Neural progenitor cell (in vitro differentiated cells): ENCODE results near the gene CFAP299. TPM values are rescaled to one million over a fixed set of nuclear protein-coding genes. Genes with fewer than 3 reads are reported as not detected.
"Not testable (repeated sequence)": the region's sequence is repeated elsewhere in the genome, so short reads cannot be mapped to it uniquely, and the experiment has no call there.

Source experiments
- DNase-seq: peaks from one replicate; pipeline ENCODE4 v3.0.0-alpha.2; 2016; ENCODE audit warnings: low spot score
- H2AFZ ChIP-seq: fragments of 200-600 bp; sonication (generic); replicated peaks from 2 replicates; pipeline ENCODE4 v1.6.1; 2016; ENCODE audit warnings: antibody characterized with exemption
- H3F3A ChIP-seq: fragments of 200-600 bp; sonication (generic); 2 replicates; pipeline ENCODE4 v1.6.1; 2016; ENCODE audit warnings: antibody characterized with exemption, low read depth
- H3K27ac ChIP-seq: fragments of 200-600 bp; sonication (generic); 2 replicates; pipeline ENCODE4 v1.5.1; 2016; ENCODE audit warnings: mild to moderate bottlenecking
- H3K27me3 ChIP-seq: fragments of 200-600 bp; sonication (generic); 2 replicates; pipeline ENCODE4 v1.6.1; 2016; ENCODE audit warnings: mild to moderate bottlenecking, moderate library complexity
- H3K36me3 ChIP-seq: fragments of 200-600 bp; sonication (generic); 2 replicates; pipeline ENCODE4 v1.5.1; 2016
- H3K4me1 ChIP-seq: fragments of 200-600 bp; sonication (generic); 2 replicates; pipeline ENCODE4 v1.6.1; 2016; ENCODE audit warnings: mixed run types
- H3K4me2 ChIP-seq: fragments of 200-600 bp; sonication (generic); 2 replicates; pipeline ENCODE4 v1.6.1; 2016
- H3K4me3 ChIP-seq: fragments of 200-600 bp; sonication (generic); 2 replicates; pipeline ENCODE4 v1.5.1; 2016
- H3K79me2 ChIP-seq: fragments of 200-600 bp; sonication (generic); 2 replicates; pipeline ENCODE4 v1.6.1; 2016; ENCODE audit warnings: low read depth
- H3K9ac ChIP-seq: fragments of 200-600 bp; sonication (generic); 2 replicates; pipeline ENCODE4 v1.6.1; 2016
- H3K9me3 ChIP-seq: fragments of 200-600 bp; sonication (generic); 2 replicates; pipeline ENCODE4 v1.5.1; 2016; ENCODE audit warnings: low read depth
- H4K20me1 ChIP-seq: fragments of 200-600 bp; sonication (generic); 2 replicates; pipeline ENCODE4 v1.6.1; 2016; ENCODE audit warnings: low read depth
- H3K27ac Mint-ChIP-seq: 3 replicates; pipeline ENCODE4 v1.8.0; 2021; ENCODE audit warnings: mixed read lengths
- H3K27me3 Mint-ChIP-seq: 2 replicates; pipeline ENCODE4 v1.8.0; 2022; ENCODE audit warnings: low read depth, mild to moderate bottlenecking, inconsistent platforms, moderate library complexity, mixed read lengths; ENCODE audit not compliant: insufficient read depth
- H3K36me3 Mint-ChIP-seq: 3 replicates; pipeline ENCODE4 v1.8.0; 2021; ENCODE audit warnings: mixed read lengths
- H3K4me1 Mint-ChIP-seq: 3 replicates; pipeline ENCODE4 v1.8.0; 2021; ENCODE audit warnings: mixed read lengths
- H3K4me3 Mint-ChIP-seq: 3 replicates; pipeline ENCODE4 v1.8.0; 2021; ENCODE audit warnings: mild to moderate bottlenecking, moderate library complexity, mixed read lengths
- H3K9me3 Mint-ChIP-seq: 3 replicates; pipeline ENCODE4 v1.8.0; 2020; ENCODE audit warnings: mixed read lengths
- EZH2 ChIP-seq: fragments of 200-600 bp; sonication (generic); IDR thresholded peaks from 2 replicates; pipeline ENCODE4 v1.6.1; 2017; ENCODE audit warnings: antibody characterized with exemption, mild to moderate bottlenecking, moderate library complexity
- EZH2phosphoT487 ChIP-seq: fragments of 200-600 bp; sonication (generic); IDR thresholded peaks from 2 replicates; pipeline ENCODE4 v1.6.1; 2017; ENCODE audit warnings: antibody characterized with exemption
- total RNA-seq: library from RNA; depleted of rRNA; stranded (reverse); fragments of >200 nt; gene quantifications from 2 replicates; pipeline ENCODE4 v1.2.3, GENCODE V29; 2015; ENCODE audit warnings: low replicate concordance
- TF ChIP-seq, protein P1 (sequence below): fragments of 200-600 bp; sonication (generic); IDR thresholded peaks from 2 replicates; pipeline ENCODE4 v1.5.1; 2017; ENCODE audit warnings: antibody characterized with exemption, mild to moderate bottlenecking

The CFAP299 gene
- total RNA-seq, 1 donor from 2014 or later, result not detected

DNA sequence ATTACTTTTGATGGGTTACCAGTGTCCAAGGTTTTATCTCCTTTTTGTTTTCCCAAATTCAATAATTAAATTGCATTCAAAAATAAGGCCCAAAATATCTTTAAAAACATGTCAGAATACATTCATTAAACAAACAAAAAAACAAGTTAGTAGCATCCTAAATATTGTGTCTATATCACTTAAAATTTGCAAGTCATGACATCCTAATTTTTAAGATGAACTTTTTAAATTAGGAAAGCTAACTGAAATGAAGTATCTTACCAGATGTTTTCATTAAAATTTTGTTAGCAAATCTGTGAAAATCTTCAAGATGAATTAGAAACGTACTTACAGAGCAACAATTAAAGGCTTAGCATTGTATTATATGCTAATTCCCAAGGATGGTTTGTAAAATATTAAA is 962 bp upstream of the CFAP299 start:
- Histone ChIP-seq H3K4me2 (no peak overlapping the region), H3F3A (no peaks in the 10 kb centered on the region), H3K79me2 (no peaks in the 10 kb centered on the region), H2AFZ (no peak overlapping the region), H3K9ac (no peak overlapping the region), H3K27me3 (peaks cover 92% of the 10 kb centered on the region), H3K9me3 (no peaks in the 10 kb centered on the region), H3K36me3 (no peaks in the 10 kb centered on the region), H3K27ac (no peak overlapping the region), H3K4me1 (peaks cover 4% of the 10 kb centered on the region), H3K4me3 (no peak overlapping the region), H4K20me1 (peaks cover 4% of the 10 kb centered on the region)
- Mint-ChIP-seq H3K36me3 (no peaks in the 10 kb centered on the region), H3K9me3 (no peaks in the 10 kb centered on the region), H3K27me3 (peaks cover 9% of the 10 kb centered on the region), H3K4me1 (peaks cover 8% of the 10 kb centered on the region), H3K27ac (no peak overlapping the region), H3K4me3 (no peak overlapping the region)
- TF ChIP-seq EZH2 (no peak), EZH2phosphoT487 (no peak)
- TF ChIP-seq, protein P1, sequence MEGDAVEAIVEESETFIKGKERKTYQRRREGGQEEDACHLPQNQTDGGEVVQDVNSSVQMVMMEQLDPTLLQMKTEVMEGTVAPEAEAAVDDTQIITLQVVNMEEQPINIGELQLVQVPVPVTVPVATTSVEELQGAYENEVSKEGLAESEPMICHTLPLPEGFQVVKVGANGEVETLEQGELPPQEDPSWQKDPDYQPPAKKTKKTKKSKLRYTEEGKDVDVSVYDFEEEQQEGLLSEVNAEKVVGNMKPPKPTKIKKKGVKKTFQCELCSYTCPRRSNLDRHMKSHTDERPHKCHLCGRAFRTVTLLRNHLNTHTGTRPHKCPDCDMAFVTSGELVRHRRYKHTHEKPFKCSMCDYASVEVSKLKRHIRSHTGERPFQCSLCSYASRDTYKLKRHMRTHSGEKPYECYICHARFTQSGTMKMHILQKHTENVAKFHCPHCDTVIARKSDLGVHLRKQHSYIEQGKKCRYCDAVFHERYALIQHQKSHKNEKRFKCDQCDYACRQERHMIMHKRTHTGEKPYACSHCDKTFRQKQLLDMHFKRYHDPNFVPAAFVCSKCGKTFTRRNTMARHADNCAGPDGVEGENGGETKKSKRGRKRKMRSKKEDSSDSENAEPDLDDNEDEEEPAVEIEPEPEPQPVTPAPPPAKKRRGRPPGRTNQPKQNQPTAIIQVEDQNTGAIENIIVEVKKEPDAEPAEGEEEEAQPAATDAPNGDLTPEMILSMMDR, result no peak
- no peak for DNase-seq

DNA sequence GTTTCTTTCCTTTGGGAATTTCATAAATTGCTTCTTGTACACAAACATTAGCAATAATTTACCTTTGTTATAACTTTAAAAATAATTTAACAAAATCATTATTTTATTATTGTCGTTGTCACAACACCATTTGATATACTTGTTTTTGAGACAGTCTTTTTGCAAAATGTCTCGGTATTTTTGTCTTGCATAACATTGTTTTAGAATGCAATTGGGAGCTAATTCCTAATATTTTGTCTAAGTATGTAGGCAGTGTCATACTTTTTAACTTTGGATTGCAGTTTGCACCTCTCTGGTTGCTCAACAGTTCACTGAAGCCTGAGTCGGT is 340 bp upstream of the CFAP299 start:
- H3K4me2 ChIP-seq, result peak overlapping the region; percentile 82
- peaks cover 4% of the 10 kb centered on the region for H3K4me1 ChIP-seq
- H3K4me1 Mint-ChIP-seq, result peaks cover 8% of the 10 kb centered on the region
- H3K27me3 Mint-ChIP-seq, result peaks cover 13% of the 10 kb centered on the region
- peak overlapping the region; percentile 91 for H3K4me3 Mint-ChIP-seq
- no peaks in the 10 kb centered on the region for H3K9me3 Mint-ChIP-seq
- H3K27ac Mint-ChIP-seq, result no peak overlapping the region
- H3K9me3 ChIP-seq, result no peaks in the 10 kb centered on the region
- no peak overlapping the region for H3K9ac ChIP-seq
- no peaks in the 10 kb centered on the region for H3K79me2 ChIP-seq
- peaks cover 4% of the 10 kb centered on the region for H4K20me1 ChIP-seq
- peak overlapping the region; percentile 64 for H3K4me3 ChIP-seq
- H3F3A ChIP-seq, result no peaks in the 10 kb centered on the region
- no peaks in the 10 kb centered on the region for H3K36me3 ChIP-seq
- H2AFZ ChIP-seq, result peak overlapping the region; percentile 48
- peaks cover 86% of the 10 kb centered on the region for H3K27me3 ChIP-seq
- H3K36me3 Mint-ChIP-seq, result no peaks in the 10 kb centered on the region
- DNase-seq, result no peak
- TF ChIP-seq EZH2, result no peak
- TF ChIP-seq EZH2phosphoT487, result no peak
- TF ChIP-seq, protein P1, result no peak
- H3K27ac ChIP-seq, result no peak overlapping the region

- no peaks in the 10 kb centered on the region for H3F3A ChIP-seq
- H3K4me2 ChIP-seq, result peak overlapping the region; percentile 82
- no peak overlapping the region for H3K27ac Mint-ChIP-seq
- H3K9me3 ChIP-seq, result no peaks in the 10 kb centered on the region
- no peaks in the 10 kb centered on the region for H3K79me2 ChIP-seq
- H3K27me3 ChIP-seq, result peaks cover 72% of the 10 kb centered on the region
- peaks cover 4% of the 10 kb centered on the region for H3K4me1 ChIP-seq
- H3K9me3 Mint-ChIP-seq, result no peaks in the 10 kb centered on the region
- no peaks in the 10 kb centered on the region for H3K36me3 ChIP-seq
- H3K4me1 Mint-ChIP-seq, result peaks cover 8% of the 10 kb centered on the region
- peak; percentile 63 for DNase-seq
- peaks cover 4% of the 10 kb centered on the region for H4K20me1 ChIP-seq
- no peaks in the 10 kb centered on the region for H3K36me3 Mint-ChIP-seq
- H3K4me3 ChIP-seq, result peak overlapping the region; percentile 64
- no peak overlapping the region for H2AFZ ChIP-seq
- no peak overlapping the region for H3K27ac ChIP-seq
- no peak for TF ChIP-seq EZH2phosphoT487
- TF ChIP-seq, protein P1, result peak; percentile 53
- peak overlapping the region; percentile 91 for H3K4me3 Mint-ChIP-seq
- H3K9ac ChIP-seq, result no peak overlapping the region
- H3K27me3 Mint-ChIP-seq, result peaks cover 14% of the 10 kb centered on the region
Measured at GRCh38 chr4:80336582-80336981, 1.1 kb downstream of the CFAP299 start.

- Mint-ChIP-seq H3K9me3 (no peaks in the 10 kb centered on the region), H3K4me3 (no peak overlapping the region), H3K27me3 (peaks cover 18% of the 10 kb centered on the region), H3K36me3 (no peaks in the 10 kb centered on the region), H3K27ac (no peak overlapping the region), H3K4me1 (peaks cover 8% of the 10 kb centered on the region)
- H3K27ac ChIP-seq, result no peak overlapping the region
- H2AFZ ChIP-seq, result no peak overlapping the region
- no peaks in the 10 kb centered on the region for H3K9me3 ChIP-seq
- no peak for DNase-seq
- H4K20me1 ChIP-seq, result peaks cover 4% of the 10 kb centered on the region
- H3K36me3 ChIP-seq, result no peaks in the 10 kb centered on the region
- no peaks in the 10 kb centered on the region for H3F3A ChIP-seq
- H3K4me2 ChIP-seq, result no peak overlapping the region
- no peak overlapping the region for H3K4me3 ChIP-seq
- H3K79me2 ChIP-seq, result no peaks in the 10 kb centered on the region
- H3K4me1 ChIP-seq, result peaks cover 4% of the 10 kb centered on the region
- TF ChIP-seq EZH2, result no peak
- peaks cover 38% of the 10 kb centered on the region for H3K27me3 ChIP-seq
- no peak overlapping the region for H3K9ac ChIP-seq
Measured at GRCh38 chr4:80340036-80340435, 4.5 kb downstream of the CFAP299 start.

DNA sequence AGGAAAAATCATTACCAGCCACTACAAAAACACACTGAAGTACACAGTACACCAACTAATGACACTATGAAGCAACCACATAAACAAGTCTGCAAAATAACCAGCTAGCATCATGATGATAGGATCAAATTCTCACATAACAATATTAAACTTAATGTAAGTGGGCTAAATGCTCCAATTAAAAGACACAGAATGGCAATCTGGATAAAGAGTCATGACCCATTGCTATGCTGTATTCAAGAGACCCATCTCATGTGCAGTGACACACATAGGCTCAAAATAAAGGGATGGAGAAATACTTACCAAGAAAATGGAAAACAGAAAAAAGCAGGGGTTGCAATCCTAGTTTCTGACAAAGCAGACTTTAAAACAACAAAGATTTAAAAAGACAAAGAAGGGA is 7.2 kb downstream of the CFAP299 start:
- not testable (repeated sequence) for H3K4me3 ChIP-seq, H3K4me3 Mint-ChIP-seq, H3F3A ChIP-seq, H3K4me2 ChIP-seq, H3K4me1 ChIP-seq, H3K36me3 ChIP-seq, H2AFZ ChIP-seq, H3K36me3 Mint-ChIP-seq, H3K9me3 ChIP-seq, H3K9me3 Mint-ChIP-seq, H3K4me1 Mint-ChIP-seq, H4K20me1 ChIP-seq, DNase-seq, H3K27ac ChIP-seq, H3K79me2 ChIP-seq, H3K9ac ChIP-seq, H3K27ac Mint-ChIP-seq, H3K27me3 Mint-ChIP-seq
- H3K27me3 ChIP-seq, result peaks cover 24% of the 10 kb centered on the region
